Measurements from ENCODE around the gene RSPO4. TPM values are rescaled to one million over a fixed set of nuclear protein-coding genes. Genes with fewer than 3 reads are reported as not detected.

Gene RSPO4
- total and polyA plus RNA-seq, 2 of the 8 experiments (the other 6 are each of a cell fraction or from before 2014, with no cell fraction given), result 3.4 to 6.4 TPM

GRCh38 chr20:909641-910040, 92.5 kb downstream of the RSPO4 start:
- H3K18ac ChIP-seq (ENCODE audit: extremely low read depth, low read length), result no peak overlapping the region
- no peak for FAIRE-seq
- TF ChIP-seq POLR2A (IDR thresholded peaks at IDR 0.05; ENCODE audit: control extremely low read depth in 1 of 2, low read depth in 2 of 2, low read length in 2 of 2) (no peak), CTCF (IDR thresholded peaks at IDR 0.05; ENCODE audit: control extremely low read depth in 1 of 3, insufficient read depth in 1 of 3, low read depth in 1 of 3, low read length in 3 of 3) (no peak), EP300 (IDR thresholded peaks at IDR 0.05; ENCODE audit: borderline replicate concordance in 1 of 2, low read depth in 2 of 2, low read length in 2 of 2) (no peak), SP2 (IDR thresholded peaks at IDR 0.05; ENCODE audit: low read length) (no peak), CBX5 (IDR thresholded peaks at IDR 0.05; ENCODE audit: low read depth, low read length) (no peak), EGR1 (IDR thresholded peaks at IDR 0.05; ENCODE audit: borderline replicate concordance, low read depth, low read length) (no peak)

More at GRCh38 chr20:909641-910040, 92.5 kb downstream of the RSPO4 start:
- Histone ChIP-seq H2BK12ac (ENCODE audit: low read depth, low read length) (no peak overlapping the region), H2BK5ac (ENCODE audit: low read depth, low read length) (no peak overlapping the region), H3K79me1 (ENCODE audit: low read depth, low read length) (no peaks in the 10 kb centered on the region), H3K9ac (replicated peaks in 1 of 4; ENCODE audit: extremely low read depth in 1 of 4, low read depth in 3 of 4, low read length in 3 of 4) (no peak overlapping the region), H3K56ac (replicated peaks; ENCODE audit: insufficient read length, low read depth, low read length) (no peak overlapping the region), H3K4ac (replicated peaks; ENCODE audit: insufficient read length, low read depth, low read length) (no peak overlapping the region), H3K23ac (ENCODE audit: insufficient read length) (no peak overlapping the region), H2BK20ac (ENCODE audit: low read length) (no peak overlapping the region), H3K27me3 (replicated peaks in 1 of 4; ENCODE audit: control insufficient read depth in 3 of 4, extremely low read depth in 1 of 4, insufficient read depth in 3 of 4, low read length in 3 of 4) (no peaks in the 10 kb centered on the region), H4K20me1 (replicated peaks in 1 of 2; ENCODE audit: control insufficient read depth in 1 of 2, insufficient read depth in 2 of 2, low read length in 2 of 2) (no peaks in the 10 kb centered on the region), H4K8ac (ENCODE audit: extremely low read depth, insufficient read depth, low read length) (no peak overlapping the region), H3K27ac (ENCODE audit: low read depth, low read length) (no peak overlapping the region), H2AK5ac (ENCODE audit: low read depth, low read length) (no peak overlapping the region), H3K36me3 (ENCODE audit: control insufficient read depth in 2 of 4, insufficient read depth in 4 of 4, low read length in 3 of 4) (no peaks in the 10 kb centered on the region), H3K4me2 (ENCODE audit: insufficient read depth in 1 of 2, low read depth in 2 of 2, low read length in 2 of 2) (no peak overlapping the region), H3K4me1 (replicated peaks in 1 of 4; ENCODE audit: control insufficient read depth in 3 of 4, insufficient read depth in 4 of 4, low read length in 3 of 4) (no peaks in the 10 kb centered on the region), H4K91ac (replicated peaks; ENCODE audit: insufficient read length, low read length) (no peak overlapping the region), H3K14ac (ENCODE audit: insufficient read length) (no peak overlapping the region), H2AFZ (ENCODE audit: low read length) (no peak overlapping the region), H4K5ac (ENCODE audit: insufficient read length, low read depth, low read length) (no peak overlapping the region), H3K4me3 (ENCODE audit: extremely low read depth in 1 of 4, insufficient read depth in 2 of 4, low read depth in 3 of 4, low read length in 4 of 4) (no peak overlapping the region), H3K9me3 (ENCODE audit: insufficient read depth in 2 of 2, low read depth in 1 of 2, low read length in 1 of 2) (no peaks in the 10 kb centered on the region), H3K79me2 (ENCODE audit: control insufficient read depth in 1 of 2, insufficient read depth in 2 of 2, low read length in 2 of 2) (no peaks in the 10 kb centered on the region), H3K23me2 (ENCODE audit: low read depth, low read length) (no peaks in the 10 kb centered on the region), H2BK120ac (replicated peaks; ENCODE audit: low read depth, low read length) (no peak overlapping the region), H2BK15ac (ENCODE audit: low read length) (no peak overlapping the region)
- WGBS, 2 experiments (ENCODE audit: extremely low coverage in 1 of 2, insufficient coverage in 1 of 2, insufficient read length in 1 of 2, insufficient replicate concordance in 2 of 2, low coverage in 1 of 2, low lambda C conversion rate in 2 of 2, missing lambda C conversion rate in 1 of 2), result 82% methylated on average over 3 of the region's 3 CpGs; no CpG with 5 or more reads in 1 of the 2 experiments
- no peak for DNase-seq (ENCODE audit: low read depth in 1 of 2, low spot score in 2 of 2)
- ChIA-PET CTCF (ENCODE audit: partially characterized antibody) (interaction anchor here (0.9 to 6.7 kb wide), 10 partner anchors 10 to 93 kb away, joined by 3 to 79 read pairs (median 6); no protein-coding TSS in a partner anchor), POLR2A (ENCODE audit: partially characterized antibody) (no interaction called here)

All from H1 (cell line).